Measurements from ENCODE around the gene FBXO42.

- TF ChIP-seq CTCF (IDR thresholded peaks at IDR 0.05; ENCODE audit: control extremely low read depth in 1 of 3, insufficient read depth in 1 of 3, low read depth in 1 of 3, low read length in 3 of 3) (no peak), EP300 (IDR thresholded peaks at IDR 0.05; ENCODE audit: borderline replicate concordance in 1 of 2, low read depth in 2 of 2, low read length in 2 of 2) (no peak), RFX5 (IDR thresholded peaks at IDR 0.05; ENCODE audit: borderline replicate concordance, low read depth, low read length) (no peak), EZH2 (IDR thresholded peaks at IDR 0.05; ENCODE audit: low read depth, low read length, severe bottlenecking) (no peak), RAD21 (IDR thresholded peaks at IDR 0.05 in 1 of 2, conservative IDR thresholded peaks at IDR 0.05 in 1 of 2; ENCODE audit: low read depth in 2 of 2, low read length in 2 of 2) (no peak), ATF3 (IDR thresholded peaks at IDR 0.05; ENCODE audit: insufficient read depth, low read depth, low read length) (no peak), POLR2A (IDR thresholded peaks at IDR 0.05; ENCODE audit: control extremely low read depth in 1 of 2, low read depth in 2 of 2, low read length in 2 of 2) (no peak), KDM1A (IDR thresholded peaks at IDR 0.05; ENCODE audit: borderline replicate concordance, low read length) (no peak), YY1 (IDR thresholded peaks at IDR 0.05; ENCODE audit: low read depth, low read length) (no peak), CREB1 (IDR thresholded peaks at IDR 0.05) (no peak), ATF2 (IDR thresholded peaks at IDR 0.05; ENCODE audit: low read length) (no peak)
Observed at GRCh38 chr1:16294219-16295212, 57.8 kb downstream of the FBXO42 start.
